Measurements from ENCODE around the gene TPX2. TPM values are rescaled to one million over a fixed set of nuclear protein-coding genes. Genes with fewer than 3 reads are reported as not detected.

The TPX2 gene, protein sequence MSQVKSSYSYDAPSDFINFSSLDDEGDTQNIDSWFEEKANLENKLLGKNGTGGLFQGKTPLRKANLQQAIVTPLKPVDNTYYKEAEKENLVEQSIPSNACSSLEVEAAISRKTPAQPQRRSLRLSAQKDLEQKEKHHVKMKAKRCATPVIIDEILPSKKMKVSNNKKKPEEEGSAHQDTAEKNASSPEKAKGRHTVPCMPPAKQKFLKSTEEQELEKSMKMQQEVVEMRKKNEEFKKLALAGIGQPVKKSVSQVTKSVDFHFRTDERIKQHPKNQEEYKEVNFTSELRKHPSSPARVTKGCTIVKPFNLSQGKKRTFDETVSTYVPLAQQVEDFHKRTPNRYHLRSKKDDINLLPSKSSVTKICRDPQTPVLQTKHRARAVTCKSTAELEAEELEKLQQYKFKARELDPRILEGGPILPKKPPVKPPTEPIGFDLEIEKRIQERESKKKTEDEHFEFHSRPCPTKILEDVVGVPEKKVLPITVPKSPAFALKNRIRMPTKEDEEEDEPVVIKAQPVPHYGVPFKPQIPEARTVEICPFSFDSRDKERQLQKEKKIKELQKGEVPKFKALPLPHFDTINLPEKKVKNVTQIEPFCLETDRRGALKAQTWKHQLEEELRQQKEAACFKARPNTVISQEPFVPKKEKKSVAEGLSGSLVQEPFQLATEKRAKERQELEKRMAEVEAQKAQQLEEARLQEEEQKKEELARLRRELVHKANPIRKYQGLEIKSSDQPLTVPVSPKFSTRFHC
- total RNA-seq (2014; rRNA removed; shearing (Covaris generic)) (35.5 and 39.6 TPM in 2 replicates), polyA plus RNA-seq (2016; fragmentation: Nextera tagmentation; extraction: Ambion mirVana) (37.6 and 37.7 TPM in 2 replicates)

GRCh38 chr20:31738729-31739549 lies at the start of gene TPX2:
TSS of gene TPX2 (plus strand) at chr20:31739290. CDS start at chr20:31757477, 18,187 bp downstream.
- Histone ChIP-seq H3K27me3 (replicated peaks; ENCODE audit: insufficient read depth) (no peaks in the 10 kb centered on the region), H3K4me3 (peak within 1 kb of the TSS; percentile 86), H3K9me2 (ENCODE audit: insufficient read depth) (no peaks in the 10 kb centered on the region), H3K27ac (peak within 1 kb of the TSS; percentile 66), H3K9me3 (ENCODE audit: low read depth) (no peaks in the 10 kb centered on the region), H3K79me2 (ENCODE audit: insufficient read depth) (peaks cover 48% of the 10 kb centered on the region), H4K20me1 (ENCODE audit: insufficient read depth) (no peaks in the 10 kb centered on the region), H2AFZ (peak within 1 kb of the TSS; percentile 84), H3F3A (ENCODE audit: insufficient read depth) (no peaks in the 10 kb centered on the region), H3K9ac (peak within 1 kb of the TSS; percentile 90), H3K4me1 (ENCODE audit: insufficient read depth) (peaks cover 11% of the 10 kb centered on the region; the same call in 1 of the 2 replicates), H3K36me3 (ENCODE audit: low read depth) (no peaks in the 10 kb centered on the region), H3K4me2 (ENCODE audit: unreplicated experiment) (peak within 1 kb of the TSS; percentile 91)
- TF ChIP-seq EZH2 (IDR thresholded peaks at IDR 0.05; ENCODE audit: insufficient read depth, poor library complexity, severe bottlenecking) (no peak), EZH2phosphoT487 (IDR thresholded peaks at IDR 0.05; ENCODE audit: insufficient read depth, low read depth) (no peak)
- 1 to 2% methylated on average over 52 to 54 of the region's 54 CpGs for WGBS, 2 experiments (ENCODE audit: low coverage in 1 of 2, low lambda C conversion rate in 2 of 2, missing lambda C conversion rate in 2 of 2)
- DNase-seq, result peak; percentile 99
- in situ Hi-C loops (cut with MboI), result no loop called here

- Histone ChIP-seq H3K4me1 (ENCODE audit: insufficient read depth) (peaks cover 32% of the 10 kb centered on the region), H3K36me3 (ENCODE audit: low read depth) (0 out of 2 replicates have a peak, but pooled peaks cover 14% of the 10 kb centered on the region), H3K27ac (no peak overlapping the region), H4K20me1 (ENCODE audit: insufficient read depth) (no peaks in the 10 kb centered on the region), H3K9ac (no peak overlapping the region), H3K9me3 (ENCODE audit: low read depth) (no peaks in the 10 kb centered on the region), H3K79me2 (ENCODE audit: insufficient read depth) (peaks cover 89% of the 10 kb centered on the region), H3F3A (ENCODE audit: insufficient read depth) (peaks cover 12% of the 10 kb centered on the region; the same call in 1 of the 2 replicates), H3K4me3 (no peak overlapping the region), H3K9me2 (ENCODE audit: insufficient read depth) (no peaks in the 10 kb centered on the region), H3K27me3 (replicated peaks; ENCODE audit: insufficient read depth) (no peaks in the 10 kb centered on the region), H2AFZ (no peak overlapping the region), H3K4me2 (ENCODE audit: unreplicated experiment) (no peak overlapping the region)
- TF ChIP-seq EZH2phosphoT487 (IDR thresholded peaks at IDR 0.05; ENCODE audit: insufficient read depth, low read depth), result no peak
- TF ChIP-seq EZH2 (IDR thresholded peaks at IDR 0.05; ENCODE audit: insufficient read depth, poor library complexity, severe bottlenecking), result no peak
- 79 to 84% methylated on average over 3 of the region's 3 CpGs for WGBS, 2 experiments (ENCODE audit: low coverage in 1 of 2, low lambda C conversion rate in 2 of 2, missing lambda C conversion rate in 2 of 2)
- no peak for DNase-seq
- in situ Hi-C loops (cut with MboI), result no loop called here
These were observed 48.9 kb upstream of the TPX2 start for GRCh38 chr20:31690124-31690666.

DNA sequence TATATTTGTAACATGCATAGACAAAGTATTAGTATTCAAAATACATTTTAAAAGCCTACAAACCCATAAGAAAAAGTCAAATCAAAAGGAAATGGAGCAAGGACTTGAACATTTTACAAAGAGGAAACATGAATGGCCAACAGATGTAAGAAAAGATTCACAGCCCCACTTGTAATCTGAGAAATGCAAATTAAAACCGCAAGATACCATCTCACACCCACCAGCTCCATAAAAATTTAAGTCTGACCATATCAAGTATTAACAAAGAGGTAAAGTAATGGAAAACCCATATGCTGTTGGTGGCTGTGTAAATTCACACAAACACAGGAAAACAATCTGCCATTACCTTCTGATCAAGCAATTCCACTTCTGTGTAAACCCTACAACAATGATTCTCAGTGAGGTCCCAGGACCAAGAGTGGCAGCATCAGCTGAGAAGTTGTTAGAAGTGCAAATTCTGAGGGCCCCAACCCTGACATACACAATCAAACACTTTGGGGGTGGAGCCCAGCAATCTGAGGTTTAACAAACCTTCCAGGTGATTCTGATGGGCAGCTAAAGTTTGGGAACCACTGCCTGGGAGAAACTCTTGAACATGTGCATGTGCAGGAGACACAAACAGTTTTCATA lies 47.3 kb upstream of the TPX2 start:
- Histone ChIP-seq H3K27ac (peak overlapping the region; percentile 50), H3K79me2 (ENCODE audit: insufficient read depth) (peaks cover 88% of the 10 kb centered on the region), H3K36me3 (ENCODE audit: low read depth) (0 out of 2 replicates have a peak, but pooled peaks cover 5% of the 10 kb centered on the region), H3K4me3 (peak overlapping the region; percentile 28; the same call in 1 of the 2 replicates), H3K4me2 (ENCODE audit: unreplicated experiment) (peak overlapping the region; percentile 77), H2AFZ (no peak overlapping the region), H4K20me1 (ENCODE audit: insufficient read depth) (no peaks in the 10 kb centered on the region), H3K4me1 (ENCODE audit: insufficient read depth) (peaks cover 47% of the 10 kb centered on the region), H3K9me3 (ENCODE audit: low read depth) (no peaks in the 10 kb centered on the region), H3K9ac (no peak overlapping the region), H3K9me2 (ENCODE audit: insufficient read depth) (no peaks in the 10 kb centered on the region), H3K27me3 (replicated peaks; ENCODE audit: insufficient read depth) (no peaks in the 10 kb centered on the region), H3F3A (ENCODE audit: insufficient read depth) (peaks cover 28% of the 10 kb centered on the region)
- no peak for TF ChIP-seq EZH2 (IDR thresholded peaks at IDR 0.05; ENCODE audit: insufficient read depth, poor library complexity, severe bottlenecking)
- no peak for TF ChIP-seq EZH2phosphoT487 (IDR thresholded peaks at IDR 0.05; ENCODE audit: insufficient read depth, low read depth)
- DNase-seq, result peak; percentile 59
- in situ Hi-C loops (cut with MboI), result no loop called here
- 0 to 6% methylated on average over 1 of the region's 1 CpG for WGBS, 2 experiments (ENCODE audit: low coverage in 1 of 2, low lambda C conversion rate in 2 of 2, missing lambda C conversion rate in 2 of 2)
